A673 (cell line): ENCODE measurements around the gene BANF1. TPM values are rescaled to one million over a fixed set of nuclear protein-coding genes. Genes with fewer than 3 reads are reported as not detected.

Experiments used
- BruUV-seq: library from RNA; stranded (reverse); fragments of 400-500 nt; replicated peaks from 2 replicates; lab custom pipeline; 2021; lab: Mats Ljungman, UMichigan
- CTCF ChIA-PET: fragments of 300-600 bp; sonication (Branson Sonifier 250); formaldehyde crosslinking; loops from one replicate; lab custom pipeline; 2022; ENCODE audit warnings: antibody characterized with exemption; lab: Charles Lee
- POLR2A ChIA-PET: fragments of 300-600 bp; sonication (Branson Sonifier 250); formaldehyde crosslinking; loops from one replicate; lab custom pipeline; 2022; ENCODE audit warnings: antibody characterized with exemption; ENCODE audit not compliant: low non-redundant PET; lab: Charles Lee
- DNase-seq: peaks from one replicate; pipeline ENCODE4 v3.0.0-alpha.2; 2015; ENCODE audit warnings: low spot score
- H3K27ac ChIP-seq: fragments of 200-600 bp; sonication (generic); 2 replicates; pipeline ENCODE4 v1.5.1; 2016; ENCODE audit warnings: mixed run types, low read depth, mild to moderate bottlenecking, mixed read lengths, antibody characterized with exemption, low read length; ENCODE audit not compliant: poor library complexity, severe bottlenecking
- H3K27me3 ChIP-seq: fragments of 200-600 bp; sonication (generic); replicated peaks from 2 replicates; pipeline ENCODE4 v1.6.1; 2017; ENCODE audit warnings: mixed run types, low read depth, mild to moderate bottlenecking, mixed read lengths, antibody characterized with exemption, low read length; ENCODE audit not compliant: insufficient read depth, poor library complexity
- H3K36me3 ChIP-seq: fragments of 200-600 bp; sonication (generic); 2 replicates; pipeline ENCODE4 v1.6.1; 2016; ENCODE audit warnings: mixed run types, mild to moderate bottlenecking, mixed read lengths, antibody characterized with exemption, low read length; ENCODE audit not compliant: insufficient read depth, poor library complexity, severe bottlenecking
- H3K4me1 ChIP-seq: fragments of 200-600 bp; sonication (generic); 2 replicates; pipeline ENCODE4 v1.6.1; 2017; ENCODE audit warnings: mixed run types, mild to moderate bottlenecking, mixed read lengths, antibody characterized with exemption, low read length; ENCODE audit not compliant: insufficient read depth, poor library complexity, severe bottlenecking
- H3K4me3 ChIP-seq: fragments of 200-600 bp; sonication (generic); 2 replicates; pipeline ENCODE4 v1.5.1; 2016; ENCODE audit warnings: low read depth, mixed run types, mild to moderate bottlenecking, mixed read lengths, low read length; ENCODE audit not compliant: poor library complexity, severe bottlenecking
- H3K9me3 ChIP-seq: fragments of 200-600 bp; sonication (generic); 2 replicates; pipeline ENCODE4 v1.6.1; 2016; ENCODE audit warnings: mixed run types, low read depth, mild to moderate bottlenecking, mixed read lengths, antibody characterized with exemption, low read length; ENCODE audit not compliant: poor library complexity, severe bottlenecking
- EZH2 ChIP-seq: fragments of 200-600 bp; sonication (generic); IDR thresholded peaks from 2 replicates; pipeline ENCODE4 v1.6.1; 2017; ENCODE audit warnings: borderline replicate concordance, low read depth, mild to moderate bottlenecking, mixed read lengths, antibody characterized with exemption, low read length; ENCODE audit not compliant: poor library complexity, severe bottlenecking
- intact Hi-C: fragments of 100-400 bp; cut with micrococcal nuclease; formaldehyde crosslinking; loops from one replicate; pipeline ENCODE4 v1.10.0; 2022; ENCODE audit not compliant: unreplicated experiment
- total RNA-seq: library from RNA; stranded (reverse); gene quantifications from 2 replicates; pipeline ENCODE4 v1.2.3, GENCODE V29; 2021
- TF ChIP-seq, protein P1 (sequence below): fragments of 300-800, 200-600 bp; sonication (generic); conservative IDR thresholded peaks from 2 replicates; pipeline ENCODE4 v1.5.1; 2017; ENCODE audit warnings: low read depth, mild to moderate bottlenecking, antibody characterized with exemption, low read length, moderate library complexity, mixed read lengths

The BANF1 gene
- total RNA-seq, 1 experiment from 2014 or later: 556 TPM

GRCh38 chr11:66006134-66006890, 4.0 kb downstream of the BANF1 start:
- TF ChIP-seq, protein P1, sequence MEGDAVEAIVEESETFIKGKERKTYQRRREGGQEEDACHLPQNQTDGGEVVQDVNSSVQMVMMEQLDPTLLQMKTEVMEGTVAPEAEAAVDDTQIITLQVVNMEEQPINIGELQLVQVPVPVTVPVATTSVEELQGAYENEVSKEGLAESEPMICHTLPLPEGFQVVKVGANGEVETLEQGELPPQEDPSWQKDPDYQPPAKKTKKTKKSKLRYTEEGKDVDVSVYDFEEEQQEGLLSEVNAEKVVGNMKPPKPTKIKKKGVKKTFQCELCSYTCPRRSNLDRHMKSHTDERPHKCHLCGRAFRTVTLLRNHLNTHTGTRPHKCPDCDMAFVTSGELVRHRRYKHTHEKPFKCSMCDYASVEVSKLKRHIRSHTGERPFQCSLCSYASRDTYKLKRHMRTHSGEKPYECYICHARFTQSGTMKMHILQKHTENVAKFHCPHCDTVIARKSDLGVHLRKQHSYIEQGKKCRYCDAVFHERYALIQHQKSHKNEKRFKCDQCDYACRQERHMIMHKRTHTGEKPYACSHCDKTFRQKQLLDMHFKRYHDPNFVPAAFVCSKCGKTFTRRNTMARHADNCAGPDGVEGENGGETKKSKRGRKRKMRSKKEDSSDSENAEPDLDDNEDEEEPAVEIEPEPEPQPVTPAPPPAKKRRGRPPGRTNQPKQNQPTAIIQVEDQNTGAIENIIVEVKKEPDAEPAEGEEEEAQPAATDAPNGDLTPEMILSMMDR: no peak
- TF ChIP-seq EZH2: no peak
- intact Hi-C loops: no loop called here
- Histone ChIP-seq H3K36me3 (peaks cover 20% of the 10 kb centered on the region), H3K27ac (no peak overlapping the region), H3K4me1 (peaks cover 3% of the 10 kb centered on the region), H3K4me3 (no peak overlapping the region), H3K27me3 (no peaks in the 10 kb centered on the region), H3K9me3 (no peaks in the 10 kb centered on the region)
- no peak for DNase-seq
- BruUV-seq: no TSS peak
- CTCF ChIA-PET: no interaction called here
- POLR2A ChIA-PET: no interaction called here

DNA sequence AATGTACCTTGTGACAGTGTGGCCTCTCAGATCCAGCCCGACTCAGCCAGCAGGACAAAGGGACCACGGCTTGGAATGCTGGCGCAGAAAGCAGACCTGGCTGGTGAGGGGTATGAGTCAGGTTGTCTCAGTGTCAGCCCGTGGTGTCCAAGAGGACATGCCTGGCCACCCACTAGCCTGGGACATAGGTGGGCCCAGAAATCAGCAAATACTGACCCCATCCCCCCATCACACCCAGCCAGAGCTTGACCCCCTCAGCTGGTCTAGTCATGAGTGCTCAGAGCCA, 4.5 kb downstream of the BANF1 start:
- intact Hi-C loops: no loop called here
- H3K9me3 ChIP-seq: no peaks in the 10 kb centered on the region
- H3K36me3 ChIP-seq: peaks cover 20% of the 10 kb centered on the region
- DNase-seq: no peak
- CTCF ChIA-PET: no interaction called here
- H3K27me3 ChIP-seq: no peaks in the 10 kb centered on the region
- H3K4me1 ChIP-seq: peaks cover 3% of the 10 kb centered on the region
- POLR2A ChIA-PET: no interaction called here
- H3K4me3 ChIP-seq: no peak overlapping the region
- TF ChIP-seq, protein P1: no peak
- TF ChIP-seq EZH2: no peak
- H3K27ac ChIP-seq: no peak overlapping the region
- no TSS peak for BruUV-seq

DNA sequence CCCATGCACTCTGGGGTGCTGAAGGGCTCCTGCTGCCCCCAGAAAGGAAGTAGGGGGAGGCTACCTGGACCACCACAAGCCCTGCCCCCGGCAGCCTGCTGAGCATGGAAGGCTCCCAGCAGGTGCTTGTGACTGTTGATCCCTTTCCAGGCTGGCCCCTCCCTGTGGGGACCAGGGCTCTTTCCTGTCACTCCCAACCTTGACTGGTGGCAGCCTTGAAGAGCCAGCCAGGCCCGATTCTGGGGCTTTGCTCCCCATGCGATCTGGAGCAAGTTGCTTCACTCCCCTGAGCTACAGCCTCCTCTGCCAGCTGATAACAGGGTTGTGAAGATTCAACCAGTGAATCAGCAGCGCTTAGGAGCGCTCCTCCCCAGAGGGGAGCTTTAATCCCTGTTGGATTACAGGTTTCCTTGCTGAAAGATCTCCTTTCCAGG, 4.9 kb downstream of the BANF1 start:
- Histone ChIP-seq H3K4me3 (no peak overlapping the region), H3K27me3 (no peaks in the 10 kb centered on the region), H3K36me3 (peaks cover 20% of the 10 kb centered on the region), H3K4me1 (peaks cover 3% of the 10 kb centered on the region), H3K27ac (no peak overlapping the region), H3K9me3 (no peaks in the 10 kb centered on the region)
- no peak for TF ChIP-seq EZH2
- TF ChIP-seq, protein P1: no peak
- POLR2A ChIA-PET: no interaction called here
- intact Hi-C loops: no loop called here
- CTCF ChIA-PET: no interaction called here
- BruUV-seq: no TSS peak
- DNase-seq: no peak
